NCI-H2107 treated with DMSO at 0.1 percent for 48 hours (cell line): Measurements from ENCODE around the gene EXOSC6.
"Not testable (repeated sequence)": the region's sequence is repeated elsewhere in the genome, so short reads cannot be mapped to it uniquely, and the experiment has no call there.

ENCODE experiments used
- DNase-seq: peaks from one replicate; lab custom pipeline; 2025; ENCODE audit not compliant: unreplicated experiment; lab: John Stamatoyannopoulos, UW

Gene EXOSC6

DNA sequence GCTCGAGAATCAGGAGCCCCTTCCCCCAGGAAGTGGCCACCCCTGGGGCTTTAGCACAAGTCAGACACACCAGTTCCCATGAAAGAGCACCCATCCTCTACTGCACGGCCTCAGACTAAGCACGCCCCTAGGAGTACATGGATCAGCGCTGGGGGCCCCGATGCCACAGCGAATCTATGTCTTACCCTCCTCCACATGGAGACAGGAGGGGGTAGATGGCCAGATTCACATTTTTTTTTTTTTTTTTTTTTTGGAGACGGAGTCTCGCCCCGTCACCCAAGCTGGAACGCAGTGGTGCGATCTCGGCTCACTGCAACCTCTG, 3.2 kb upstream of the EXOSC6 start:
- no peak for DNase-seq

- DNase-seq = no peak
These were observed 2.6 kb upstream of the EXOSC6 start for GRCh38 chr16:70254180-70254964.

DNA sequence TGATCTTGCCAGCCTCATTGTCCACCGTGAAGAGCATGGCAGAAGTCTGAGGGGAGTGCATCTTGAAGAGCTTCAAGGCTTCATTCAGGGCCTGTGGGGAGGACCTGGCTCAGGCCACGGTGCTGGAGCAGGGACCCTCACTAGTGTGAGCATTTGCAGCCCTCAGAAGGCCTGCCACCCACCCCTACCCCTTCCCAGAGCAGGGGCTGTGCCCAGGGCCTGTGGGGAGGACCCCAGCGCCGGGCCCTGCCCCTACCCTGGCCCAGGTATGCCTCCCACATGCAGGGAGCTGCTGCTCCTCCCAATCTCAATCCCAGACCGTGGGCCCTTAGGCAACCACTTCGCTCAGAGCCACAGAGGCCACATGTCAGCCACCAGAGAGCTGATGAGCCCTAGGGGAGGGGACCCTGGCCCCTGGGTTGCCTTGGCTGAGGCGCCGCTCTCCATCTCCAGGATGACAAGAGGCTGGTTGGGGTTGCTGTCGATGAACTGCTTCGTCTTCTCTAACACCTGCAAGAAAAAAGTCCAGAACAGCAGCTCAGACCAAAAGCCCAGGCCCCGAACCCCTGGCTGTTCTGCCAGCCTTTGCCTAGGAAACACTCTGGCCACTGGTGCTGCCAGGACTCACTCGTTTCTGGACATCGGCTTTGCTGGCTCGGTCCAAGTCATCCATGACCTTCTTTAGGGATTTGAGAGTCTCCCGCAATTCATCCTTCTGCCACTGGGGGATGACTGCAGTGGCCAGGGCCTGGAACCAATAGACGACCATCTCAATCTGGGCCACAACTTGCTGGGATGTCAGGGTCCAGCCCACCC, 1.8 kb upstream of the EXOSC6 start:
- no peak for DNase-seq

- DNase-seq = no peak
These were observed 732 bp upstream of the EXOSC6 start for GRCh38 chr16:70252355-70252988.

GRCh38 chr16:70250748-70251628, 752 bp downstream of the EXOSC6 start:
- no peak for DNase-seq

GRCh38 chr16:70249697-70250096, 2.0 kb downstream of the EXOSC6 start:
- not testable (repeated sequence) for DNase-seq

DNA sequence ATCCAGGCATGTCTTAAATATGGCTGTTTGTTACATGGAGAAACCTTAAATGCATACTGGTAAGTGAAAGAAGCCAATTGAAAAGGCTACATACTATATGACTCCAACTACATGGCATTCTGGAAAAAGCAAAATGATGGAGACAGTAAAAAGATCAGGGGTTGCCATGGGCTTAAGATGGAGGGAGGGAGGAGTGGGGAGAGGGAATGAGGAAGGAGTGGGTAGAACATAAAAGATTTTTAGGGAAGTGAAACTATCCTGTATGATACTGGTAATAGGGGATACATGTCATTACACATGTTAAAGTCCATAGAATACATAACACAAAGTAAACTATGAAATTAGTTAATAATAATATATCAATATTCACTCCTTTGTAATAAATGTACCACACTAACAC, 13.0 kb downstream of the EXOSC6 start:
- DNase-seq = not testable (repeated sequence)

- DNase-seq = not testable (repeated sequence)
These were observed 19.9 kb downstream of the EXOSC6 start for GRCh38 chr16:70231831-70232230.

GRCh38 chr16:70226024-70226423, 25.7 kb downstream of the EXOSC6 start:
- not testable (repeated sequence) for DNase-seq

- not testable (repeated sequence) for DNase-seq
These were observed 26.3 kb downstream of the EXOSC6 start for GRCh38 chr16:70225430-70225829.

- DNase-seq = not testable (repeated sequence)
These were observed 27.1 kb downstream of the EXOSC6 start for GRCh38 chr16:70224645-70225044.

GRCh38 chr16:70223971-70224513, 27.7 kb downstream of the EXOSC6 start:
- DNase-seq = not testable (repeated sequence)

GRCh38 chr16:70223216-70223615, 28.5 kb downstream of the EXOSC6 start:
- not testable (repeated sequence) for DNase-seq

- not testable (repeated sequence) for DNase-seq
These were observed 29.2 kb downstream of the EXOSC6 start for GRCh38 chr16:70222574-70222973.

DNA sequence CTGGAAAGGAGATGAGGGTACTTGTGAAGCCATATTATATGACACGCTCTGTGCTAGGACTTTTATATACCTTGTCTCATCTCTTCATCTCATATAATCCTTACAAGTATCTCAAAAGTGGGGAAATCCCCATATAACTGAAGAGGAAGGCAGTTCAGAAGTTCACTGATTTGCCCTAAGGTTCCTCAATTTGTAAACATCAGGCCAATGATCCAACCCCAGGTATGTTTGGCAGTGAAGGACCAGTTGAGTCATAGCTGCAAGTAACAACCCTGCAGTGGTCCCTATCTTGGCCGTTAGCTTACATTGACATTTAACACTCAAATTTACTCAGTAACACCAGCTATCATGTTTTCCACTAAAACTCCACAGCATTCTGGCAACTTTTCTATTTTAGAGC, 33.2 kb downstream of the EXOSC6 start:
- not testable (repeated sequence) for DNase-seq

DNA sequence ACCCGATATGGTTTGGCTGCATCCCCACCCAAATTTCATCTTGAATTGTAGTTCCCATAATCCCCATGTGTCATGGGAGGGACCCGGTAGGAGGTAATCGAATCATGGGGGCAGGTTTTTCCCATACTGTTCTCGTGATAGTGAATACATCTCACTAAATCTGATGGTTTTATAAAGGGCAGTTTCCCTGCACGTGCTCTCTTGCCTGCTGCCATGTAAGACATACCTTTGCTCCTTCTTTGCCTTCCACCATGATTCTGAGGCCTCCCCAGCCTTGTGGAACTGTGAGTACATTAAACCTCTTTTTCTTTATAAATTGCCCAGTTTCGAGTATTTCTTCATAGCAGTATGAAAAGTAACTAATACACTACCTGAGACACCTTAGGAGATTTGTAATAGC, 45.4 kb downstream of the EXOSC6 start:
- DNase-seq = not testable (repeated sequence)

DNA sequence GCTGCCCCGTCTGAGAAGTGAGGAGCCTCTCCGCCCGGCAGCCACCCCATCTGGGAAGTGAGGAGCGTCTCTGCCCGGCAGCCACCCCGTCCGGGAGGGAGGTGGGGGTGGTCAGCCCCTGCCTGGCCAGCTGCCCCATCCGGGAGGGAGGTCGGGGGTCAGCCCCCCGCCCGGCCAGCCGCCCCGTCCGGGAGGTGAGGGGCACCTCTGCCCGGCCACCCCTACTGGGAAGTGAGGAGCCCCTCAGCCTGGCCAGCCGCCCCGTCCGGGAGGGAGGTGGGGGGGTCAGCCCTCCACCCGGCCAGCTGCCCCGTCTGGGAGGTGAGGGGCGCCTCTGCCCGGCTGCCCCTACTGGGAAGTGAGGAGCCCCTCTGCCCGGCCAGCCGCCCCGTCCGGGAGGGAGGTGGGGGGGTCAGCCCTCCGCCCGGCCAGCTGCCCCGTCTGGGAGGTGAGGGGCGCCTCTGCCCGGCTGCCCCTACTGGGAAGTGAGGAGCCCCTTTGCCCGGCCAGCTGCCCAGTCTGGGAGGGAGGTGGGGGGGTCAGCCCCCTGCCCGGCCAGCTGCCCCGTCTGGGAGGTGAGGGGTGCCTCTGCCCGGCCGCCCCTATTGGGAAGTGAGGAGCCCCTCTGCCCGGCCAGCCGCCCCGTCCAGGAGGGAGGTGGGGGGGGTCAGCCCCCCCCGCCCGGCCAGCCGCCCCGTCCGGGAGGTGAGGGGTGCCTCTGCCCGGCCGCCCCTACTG, 46.9 kb downstream of the EXOSC6 start:
- not testable (repeated sequence) for DNase-seq

DNA sequence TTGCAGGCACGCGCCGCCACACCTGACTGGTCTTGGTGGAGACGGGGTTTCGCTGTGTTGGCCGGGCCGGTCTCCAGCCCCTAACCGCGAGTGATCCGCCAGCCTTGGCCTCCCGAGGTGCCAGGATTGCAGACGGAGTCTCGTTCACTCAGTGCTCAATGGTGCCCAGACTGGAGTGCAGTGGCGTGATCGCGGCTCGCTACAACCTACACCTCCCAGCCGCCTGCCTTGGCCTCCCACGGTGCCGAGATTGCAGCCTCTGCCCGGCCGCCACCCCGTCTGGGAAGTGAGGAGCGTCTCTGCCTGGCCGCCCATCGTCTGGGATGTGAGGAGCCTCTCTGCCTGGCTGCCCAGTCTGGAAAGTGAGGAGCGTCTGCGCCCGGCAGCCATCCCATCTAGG, 47.7 kb downstream of the EXOSC6 start:
- not testable (repeated sequence) for DNase-seq

DNA sequence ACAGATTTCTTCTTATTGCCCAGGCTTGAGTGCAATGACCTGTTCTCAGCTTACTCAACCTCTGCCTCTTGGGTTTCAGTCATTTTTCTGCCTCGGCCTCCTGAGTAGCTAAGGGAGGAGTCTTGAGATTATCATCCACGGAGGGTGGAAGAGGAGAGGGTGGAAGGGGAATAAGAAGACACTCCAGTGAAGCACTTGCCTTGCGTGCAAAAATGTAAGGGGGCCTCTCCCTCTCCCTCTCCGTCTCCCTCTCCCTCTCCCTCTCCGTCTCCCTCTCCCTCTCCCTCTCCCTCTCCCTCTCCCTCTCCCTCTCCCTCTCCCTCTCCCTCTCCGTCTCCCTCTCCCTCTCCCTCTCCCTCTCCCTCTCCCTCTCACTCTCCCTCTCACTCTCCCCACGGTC, 48.2 kb downstream of the EXOSC6 start:
- DNase-seq = not testable (repeated sequence)

- not testable (repeated sequence) for DNase-seq
These were observed 51.7 kb downstream of the EXOSC6 start for GRCh38 chr16:70200063-70200462.
